Pancreas (tissue), 10 donors: Measurements from ENCODE around the gene ARFGAP1. TPM values are rescaled to one million over a fixed set of nuclear protein-coding genes. Genes with fewer than 3 reads are reported as not detected.
A peak's percentile ranks its signal among the peaks of the same experiment; 100 is the strongest.

Source experiments
- ATAC-seq, 4 donors: fragments of 200-7000 bp; cut with Tn5 transposase; one replicate each; pipeline versions ENCODE4 v1.8.0 to v1.9.1; 2020; ENCODE audit warnings: mild to moderate bottlenecking in 4 of 4, moderate library complexity in 4 of 4
- DNase-seq, 6 donors: peaks; one replicate each; pipeline ENCODE4 v3.0.0-alpha.2; 2020
- FAIRE-seq: peaks from 2 replicates; lab custom pipeline; 2012; peaks lifted over from hg19 to GRCh38; lab: Jason Lieb, UNC
- H3K27ac ChIP-seq, 4 donors: fragments of 200-600 bp; sonication (generic); 1 replicate in 3 of 4; 2 replicates in 1 of 4; pipeline versions ENCODE4 v1.5.0 to v1.8.0; 2020
- H3K27me3 ChIP-seq, 4 donors: fragments of 200-600 bp; one replicate each; pipeline ENCODE4 v1.8.0; 2021
- H3K36me3 ChIP-seq, 3 donors: fragments of 200-600 bp; sonication (generic) in 1 of 3; one replicate each; pipeline versions ENCODE4 v1.5.0 to v1.8.0; 2020 to 2021
- H3K4me1 ChIP-seq, 3 donors: fragments of 200-600 bp; one replicate each; pipeline ENCODE4 v1.8.0; 2021
- H3K4me3 ChIP-seq, 4 donors: fragments of 200-600 bp; sonication (generic) in 2 of 4; one replicate each; pipeline versions ENCODE4 v1.5.0 to v1.8.0; 2020 to 2021
- H3K9me3 ChIP-seq, 4 donors: fragments of 200-600 bp; one replicate each; pipeline ENCODE4 v1.8.0; 2021
- CTCF ChIP-seq, 4 donors: fragments of 200-600 bp; sonication (generic) in 3 of 4; IDR thresholded peaks; one replicate each; pipeline versions ENCODE4 v1.5.0 to v1.8.0; 2021; ENCODE audit warnings: antibody characterized with exemption in 4 of 4
- WGBS, 2 donors: extraction: QIAGEN DNeasy Blood & Tissue Kit; methylation state at CpG; one replicate each; pipeline ENCODE4 v1.1.7; 2013; 5-methylcytosine and 5-hydroxymethylcytosine counted together
- intact Hi-C, 3 donors: fragments of 100-400 bp; cut with DNase I; formaldehyde crosslinking; loops; one replicate each; pipeline versions ENCODE4 v1.11.1 to v1.14.2; 2022
- polyA plus RNA-seq, 2 donors: library from polyadenylated mRNA; stranded (reverse); fragments of 200-250 nt; gene quantifications; one replicate each; pipeline ENCODE4 v1.2.3, GENCODE V29; 2013
- total RNA-seq, 6 donors: library from RNA; stranded (reverse); fragmentation: NEBNext Ultra II Directional in 4 of 6; extraction: Animal tissue kit (Norgen Biotek cat#: 25700) in 4 of 6; gene quantifications; one replicate each; pipeline versions ENCODE4 v1.2.1 to v1.2.4, GENCODE V29; 2021 to 2023
- donor health status: healthy with polysubstance abuse.
- donor health status: DM: no; HTN: no; CAD: no; lungs with moderate emphysema.
- donor health status: DM: no; HTN: no; CAD: no.
- donor health status: control.
- donor health status: control.
- donor health status: Bipolar disorder and iron deficiency.
- donor health status: DM: yes; HTN: yes; CAD: no.
- donor health status: DM: no; HTN: no; CAD: no.
- donor health status: DM: no; HTN: no; CAD: no.
- donor health status: DM: yes; HTN: yes; CAD: no.

The ARFGAP1 gene
- total and polyA plus RNA-seq, 8 donors = 34.0 to 251 (median 53.3) TPM

DNA sequence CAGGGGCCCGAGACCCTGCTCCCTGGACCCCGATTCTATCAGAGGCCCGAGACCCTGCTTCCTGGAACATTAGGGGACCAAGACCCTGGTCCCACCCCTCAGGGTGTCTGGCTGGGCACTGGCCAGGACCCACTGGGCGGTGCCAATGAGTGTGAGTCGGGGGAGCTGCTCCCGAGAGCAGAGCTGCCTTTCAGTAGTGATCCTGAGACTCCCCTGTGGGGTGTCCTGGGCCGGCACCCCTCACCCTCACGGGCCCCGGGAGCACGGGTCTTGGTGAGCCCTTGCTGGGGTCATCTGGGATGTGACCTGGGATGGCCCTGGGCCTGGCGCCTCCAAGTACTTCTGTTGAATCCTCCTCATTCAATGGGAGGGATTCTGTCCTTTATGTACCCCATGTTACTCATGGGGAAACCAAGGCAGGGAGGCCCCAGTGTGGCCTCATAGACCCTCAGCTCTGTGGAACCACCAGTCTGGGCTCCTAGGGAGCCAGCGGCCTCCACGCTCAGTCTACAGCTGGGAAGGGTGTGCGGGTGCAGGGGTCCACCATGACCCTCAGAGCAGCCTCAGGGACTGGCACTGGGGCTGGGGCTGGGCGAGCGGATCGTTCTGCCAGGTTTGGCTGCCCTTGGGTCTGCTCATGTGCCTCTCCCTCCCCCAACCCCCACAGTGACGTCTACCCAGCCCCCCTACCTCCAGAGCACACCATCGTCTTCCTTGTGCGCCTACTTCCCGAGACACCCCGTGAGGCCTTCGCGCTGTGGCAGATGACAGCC lies 46.0 kb downstream of the ARFGAP1 start:
- 73 to 82% methylated on average over 23 to 24 of the region's 24 CpGs for WGBS, 2 donors
- no peak for FAIRE-seq
- H3K36me3 ChIP-seq = no peaks in the 10 kb centered on the region

GRCh38 chr20:63319164-63320040 lies 46.8 kb downstream of the ARFGAP1 start:
- ATAC-seq (no peak), FAIRE-seq (no peak), DNase-seq (peak in 2 of 6 donors; percentile 44 to 53)
- no peak for TF ChIP-seq CTCF (IDR thresholded peaks at IDR 0.05)
- no peaks in the 10 kb centered on the region for H3K9me3 ChIP-seq
- intact Hi-C loops = no loop called here
- no peaks in the 10 kb centered on the region for H3K4me1 ChIP-seq
- H3K36me3 ChIP-seq = no peaks in the 10 kb centered on the region
- no peak overlapping the region for H3K4me3 ChIP-seq
- WGBS, 2 donors = 45 to 61% methylated on average over 19 to 25 of the region's 25 CpGs
- no peak overlapping the region for H3K27ac ChIP-seq
- H3K27me3 ChIP-seq = no peaks in the 10 kb centered on the region

More for the DNA sequence above, 46.0 kb downstream of the ARFGAP1 start:
- intact Hi-C loops = no loop called here
- TF ChIP-seq CTCF (IDR thresholded peaks at IDR 0.05) = no peak
- no peak overlapping the region for H3K27ac ChIP-seq
- H3K4me3 ChIP-seq = no peak overlapping the region
- no peak for ATAC-seq
- no peaks in the 10 kb centered on the region for H3K27me3 ChIP-seq
- H3K9me3 ChIP-seq = no peaks in the 10 kb centered on the region
- peak in 3 of 6 donors; percentile 2 to 43 (median 38) for DNase-seq
- H3K4me1 ChIP-seq = no peaks in the 10 kb centered on the region

DNA sequence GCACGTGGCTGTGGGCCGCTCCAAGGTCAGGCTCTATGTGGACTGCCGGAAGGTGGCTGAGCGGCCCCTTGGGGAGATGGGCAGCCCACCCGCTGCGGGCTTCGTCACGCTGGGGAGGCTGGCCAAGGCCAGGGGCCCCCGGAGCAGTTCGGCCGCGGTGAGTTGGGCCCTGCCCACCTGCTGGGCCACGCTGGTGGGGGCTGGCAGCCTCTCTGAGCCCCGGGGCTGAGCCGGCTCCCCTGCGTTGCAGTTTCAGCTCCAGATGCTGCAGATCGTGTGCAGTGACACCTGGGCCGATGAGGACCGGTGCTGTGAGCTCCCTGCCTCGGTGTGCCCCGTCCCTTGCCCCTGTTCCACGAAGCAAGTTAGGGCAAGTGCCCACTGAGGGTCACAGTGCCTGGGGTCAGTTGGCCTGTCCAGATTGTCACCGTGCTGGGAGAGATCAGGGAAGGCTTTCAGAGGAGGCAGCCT lies 47.5 kb downstream of the ARFGAP1 start:
- Histone ChIP-seq H3K4me3 (no peak overlapping the region), H3K9me3 (no peaks in the 10 kb centered on the region), H3K4me1 (no peaks in the 10 kb centered on the region), H3K27ac (no peak overlapping the region), H3K27me3 (peaks cover 0 to 2% (median 0%) of the 10 kb centered on the region in 4 donors), H3K36me3 (no peaks in the 10 kb centered on the region)
- FAIRE-seq (no peak), ATAC-seq (no peak), DNase-seq (peak in 2 of 6 donors; percentile 16 to 54)
- 49 to 59% methylated on average over 16 to 23 of the region's 23 CpGs for WGBS, 2 donors
- no peak for TF ChIP-seq CTCF (IDR thresholded peaks at IDR 0.05)
- intact Hi-C loops = no loop called here

GRCh38 chr20:63320616-63321147 lies 48.1 kb downstream of the ARFGAP1 start:
- intact Hi-C loops = no loop called here
- no peaks in the 10 kb centered on the region for H3K4me1 ChIP-seq
- H3K27ac ChIP-seq = no peak overlapping the region
- no peak overlapping the region for H3K4me3 ChIP-seq
- H3K9me3 ChIP-seq = no peaks in the 10 kb centered on the region
- DNase-seq (peak in 2 of 6 donors; percentile 11 to 30), FAIRE-seq (no peak), ATAC-seq (no peak)
- H3K36me3 ChIP-seq = no peaks in the 10 kb centered on the region
- no peak for TF ChIP-seq CTCF (IDR thresholded peaks at IDR 0.05)
- WGBS, 2 donors = 46 to 54% methylated on average over 7 to 10 of the region's 10 CpGs
- peaks cover 0 to 4% (median 0%) of the 10 kb centered on the region in 4 donors for H3K27me3 ChIP-seq
